DMS153 treated with DMSO at 0.1 percent for 48 hours (cell line): Measurements from ENCODE around the gene DBNL.
"Not testable (repeated sequence)": the region's sequence is repeated elsewhere in the genome, so short reads cannot be mapped to it uniquely, and the experiment has no call there.

Source experiments
- DNase-seq: peaks from one replicate; lab custom pipeline; 2025; ENCODE audit not compliant: unreplicated experiment; lab: John Stamatoyannopoulos, UW

Gene DBNL

GRCh38 chr7:44044315-44045225 lies at the start of gene DBNL:
TSS of gene DBNL (plus strand) at chr7:44044702. CDS start at chr7:44044738, 36 bp downstream.
- DNase-seq, result peak; percentile 84

- DNase-seq, result not testable (repeated sequence)
Observed at GRCh38 chr7:43997532-43997931, 47.0 kb upstream of the DBNL start, which contains the start of gene SPDYE1. TSS of gene SPDYE1 (plus strand) at chr7:43997897. CDS start at chr7:43999950, 2,053 bp downstream.

- not testable (repeated sequence) for DNase-seq
Observed at GRCh38 chr7:44012081-44012480, 32.4 kb upstream of the DBNL start.

GRCh38 chr7:44015090-44015489 lies 29.4 kb upstream of the DBNL start:
- DNase-seq, result not testable (repeated sequence)

GRCh38 chr7:44018857-44019807 lies 25.4 kb upstream of the DBNL start:
- peak; percentile 93 for DNase-seq

- not testable (repeated sequence) for DNase-seq
Observed at GRCh38 chr7:44019825-44020224, 24.7 kb upstream of the DBNL start.

GRCh38 chr7:44022069-44022468 lies 22.4 kb upstream of the DBNL start:
- not testable (repeated sequence) for DNase-seq

GRCh38 chr7:44022796-44023467 lies 21.6 kb upstream of the DBNL start:
- not testable (repeated sequence) for DNase-seq

- DNase-seq, result not testable (repeated sequence)
Observed at GRCh38 chr7:44029433-44029832, 15.1 kb upstream of the DBNL start.

GRCh38 chr7:44030029-44030428 lies 14.5 kb upstream of the DBNL start:
- DNase-seq, result not testable (repeated sequence)

GRCh38 chr7:44031319-44031718 lies 13.2 kb upstream of the DBNL start:
- not testable (repeated sequence) for DNase-seq

GRCh38 chr7:44032031-44032430 lies 12.5 kb upstream of the DBNL start:
- not testable (repeated sequence) for DNase-seq

GRCh38 chr7:44033971-44034844 lies 10.3 kb upstream of the DBNL start:
- DNase-seq, result not testable (repeated sequence)

- peak; percentile 15 for DNase-seq
Observed at GRCh38 chr7:44036364-44036763, 8.1 kb upstream of the DBNL start.

GRCh38 chr7:44037951-44038350 lies 6.6 kb upstream of the DBNL start:
- not testable (repeated sequence) for DNase-seq

GRCh38 chr7:44038553-44038952 lies 5.9 kb upstream of the DBNL start:
- not testable (repeated sequence) for DNase-seq

GRCh38 chr7:44038961-44039558 lies 5.4 kb upstream of the DBNL start:
- DNase-seq, result peak; percentile 86

- not testable (repeated sequence) for DNase-seq
Observed at GRCh38 chr7:44039800-44040492, 4.6 kb upstream of the DBNL start.

- not testable (repeated sequence) for DNase-seq
Observed at GRCh38 chr7:44040493-44040891, 4.0 kb upstream of the DBNL start.
